Duodenal mucosa (tissue), 2 donors: Measurements from ENCODE around the gene CRX.

Experiments
- H3K27ac ChIP-seq: one replicate; pipeline ENCODE4 v1.7.0; 2013; ENCODE audit warnings: low read depth, low read length
- H3K27me3 ChIP-seq, 2 donors: one replicate each; pipeline ENCODE4 v1.7.0; 2013; ENCODE audit warnings: low read length in 2 of 2, control low read depth in 1 of 2; ENCODE audit not compliant: insufficient read depth in 2 of 2, control insufficient read depth in 1 of 2
- H3K36me3 ChIP-seq, 2 donors: one replicate each; pipeline ENCODE4 v1.7.0; 2013; ENCODE audit warnings: low read length in 2 of 2, control low read depth in 1 of 2; ENCODE audit not compliant: insufficient read depth in 2 of 2, control insufficient read depth in 1 of 2
- H3K4me1 ChIP-seq, 2 donors: one replicate each; pipeline ENCODE4 v1.7.0; 2013; ENCODE audit warnings: low read length in 2 of 2, control low read depth in 1 of 2; ENCODE audit not compliant: insufficient read depth in 2 of 2, control insufficient read depth in 1 of 2
- H3K4me3 ChIP-seq, 2 donors: one replicate each; pipeline ENCODE4 v1.7.0; 2013; ENCODE audit warnings: low read length in 2 of 2, low read depth in 1 of 2
- H3K9ac ChIP-seq, 2 donors: one replicate each; pipeline ENCODE4 v1.7.0; 2013; ENCODE audit warnings: low read length in 2 of 2, low read depth in 1 of 2
- H3K9me3 ChIP-seq, 2 donors: one replicate each; pipeline ENCODE4 v1.7.0; 2013; ENCODE audit warnings: low read length in 2 of 2, control low read depth in 1 of 2; ENCODE audit not compliant: control insufficient read depth in 1 of 2

The CRX gene

DNA sequence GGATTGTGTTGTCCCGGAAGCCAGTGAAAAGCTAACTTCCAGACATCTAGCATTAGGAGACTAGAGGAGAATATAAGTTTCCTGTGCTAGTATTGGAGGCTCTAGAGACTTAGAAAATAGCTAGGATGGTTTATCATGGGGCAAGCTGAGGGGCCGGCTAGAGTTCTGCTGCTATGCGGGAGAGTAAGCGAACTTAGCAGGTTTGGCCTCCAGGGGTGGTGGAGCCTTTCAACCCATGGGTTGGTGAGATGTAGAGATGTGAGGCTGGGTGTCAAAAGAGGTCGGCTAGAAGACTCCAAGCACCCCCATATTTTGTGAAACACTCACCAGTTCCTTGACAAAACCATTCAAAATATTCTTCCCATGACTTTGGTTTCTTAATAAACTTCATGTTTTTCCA lies 60.0 kb downstream of the CRX start:
- Histone ChIP-seq H3K27ac (no peak overlapping the region), H3K4me1 (peaks cover 0 to 6% of the 10 kb centered on the region in 2 donors), H3K4me3 (no peak overlapping the region), H3K9me3 (no peaks in the 10 kb centered on the region), H3K36me3 (peaks cover 0 to 4% of the 10 kb centered on the region in 2 donors), H3K27me3 (no peaks in the 10 kb centered on the region), H3K9ac (no peak overlapping the region)

DNA sequence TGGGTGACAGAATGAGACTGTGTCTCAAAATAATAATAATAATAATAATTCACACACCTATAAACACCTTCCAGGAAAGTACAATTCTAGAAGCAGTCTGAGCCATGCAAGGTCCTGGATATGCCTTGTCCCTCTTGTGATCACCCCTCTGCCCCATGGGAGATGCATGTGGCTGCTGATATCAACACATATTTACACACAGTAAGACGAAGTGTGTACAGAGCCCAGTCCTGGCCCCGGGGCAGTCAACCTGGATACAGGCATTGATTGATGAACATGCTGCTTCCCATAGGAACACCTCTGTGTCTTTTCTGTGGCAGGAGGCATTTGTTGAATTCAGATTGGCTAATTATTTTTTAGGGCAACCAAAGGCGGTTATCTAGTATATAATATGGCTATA lies 61.2 kb downstream of the CRX start:
- Histone ChIP-seq H3K27me3 (no peaks in the 10 kb centered on the region), H3K4me1 (peaks cover 0 to 6% of the 10 kb centered on the region in 2 donors), H3K4me3 (no peak overlapping the region), H3K9ac (no peak overlapping the region), H3K9me3 (no peaks in the 10 kb centered on the region), H3K27ac (no peak overlapping the region), H3K36me3 (peaks cover 0 to 4% of the 10 kb centered on the region in 2 donors)

GRCh38 chr19:47885067-47885463 lies 63.3 kb downstream of the CRX start:
- H3K27ac ChIP-seq = no peak overlapping the region
- H3K4me3 ChIP-seq = peak overlapping the region; percentile 36 to 48
- no peaks in the 10 kb centered on the region for H3K27me3 ChIP-seq

DNA sequence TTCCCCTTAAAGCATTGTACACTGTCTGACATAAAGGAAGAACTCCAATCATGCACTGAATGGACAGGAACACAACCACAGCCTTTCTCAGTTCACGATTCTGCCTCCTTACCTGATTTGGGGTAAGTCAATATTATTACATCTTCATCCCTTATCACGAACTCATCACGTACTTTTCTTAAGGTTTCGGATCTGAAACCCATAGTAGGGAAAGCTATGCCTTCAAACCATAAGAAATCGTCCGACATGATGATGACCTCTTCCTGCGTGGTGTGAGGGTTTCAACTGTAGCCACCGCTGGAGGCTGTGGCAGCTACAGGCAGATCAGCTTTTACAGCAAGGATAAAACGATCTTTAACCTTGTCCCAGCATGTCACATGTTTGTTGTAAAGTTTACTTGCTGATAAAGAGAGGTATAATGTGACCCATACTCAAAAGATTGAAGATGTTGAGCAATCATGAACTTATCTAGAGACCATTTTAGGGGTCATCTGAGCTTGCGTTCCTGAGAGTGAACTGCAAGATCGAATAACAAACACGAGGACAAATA lies 64.3 kb downstream of the CRX start, which contains the start of gene SULT2A1:
TSS of gene SULT2A1 (minus strand) at position 306 of the 550 bp plus-strand sequence. CDS start at position 248, 58 bp downstream.
- Histone ChIP-seq H3K27ac (no peak within 1 kb of the TSS), H3K36me3 (peaks cover 0 to 4% of the 10 kb centered on the region in 2 donors)

More at GRCh38 chr19:47885067-47885463, 63.3 kb downstream of the CRX start:
- H3K4me1 ChIP-seq = peaks cover 0 to 6% of the 10 kb centered on the region in 2 donors
- H3K36me3 ChIP-seq = peaks cover 0 to 4% of the 10 kb centered on the region in 2 donors
- no peaks in the 10 kb centered on the region for H3K9me3 ChIP-seq
- H3K9ac ChIP-seq = peak overlapping the region in 1 of 2 donors; percentile 40

DNA sequence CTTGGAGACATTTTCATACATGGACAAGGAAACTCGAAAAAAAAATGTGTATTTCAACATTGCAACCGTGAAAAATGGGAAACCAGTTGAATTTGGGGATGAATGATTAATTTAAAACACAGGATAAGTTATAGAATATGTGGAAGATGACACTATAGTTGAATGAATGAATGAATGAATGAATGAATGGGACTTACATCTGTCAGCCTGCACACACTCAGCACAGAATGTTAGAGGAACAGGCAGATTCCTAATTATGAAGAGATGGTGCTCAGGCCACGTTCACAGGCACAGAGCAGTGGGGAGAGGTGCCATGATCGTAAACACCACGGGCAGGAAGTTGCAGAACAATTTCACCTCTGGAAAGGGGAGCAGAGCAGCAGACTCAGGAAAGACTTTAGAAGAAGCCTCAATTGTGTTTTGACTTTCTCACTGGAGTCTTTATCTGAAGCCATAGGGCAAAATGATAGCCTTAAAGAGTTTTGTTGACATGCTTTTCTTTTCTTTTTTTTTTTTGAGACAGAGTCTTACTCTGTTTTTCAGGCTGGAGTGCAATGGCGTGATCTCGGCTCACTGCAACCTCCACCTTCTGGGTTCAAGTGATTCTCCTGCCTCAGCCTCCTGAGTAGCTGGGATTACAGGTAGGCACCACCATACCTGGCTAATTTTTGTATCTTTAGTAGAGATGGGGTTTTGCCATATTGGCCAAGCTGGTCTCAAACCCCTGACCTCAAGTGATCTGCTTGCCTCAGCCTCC lies 69.3 kb downstream of the CRX start:
- H3K27ac ChIP-seq = peak overlapping the region; percentile 13

More for the DNA sequence above, 64.3 kb downstream of the CRX start, which contains the start of gene SULT2A1:
- Histone ChIP-seq H3K9ac (peak within 1 kb of the TSS; percentile 40 to 41), H3K27me3 (no peaks in the 10 kb centered on the region), H3K4me1 (peaks cover 0 to 6% of the 10 kb centered on the region in 2 donors), H3K4me3 (peak within 1 kb of the TSS; percentile 36 to 48), H3K9me3 (no peaks in the 10 kb centered on the region)

GRCh38 chr19:47891622-47891922 lies 69.8 kb downstream of the CRX start:
- Histone ChIP-seq H3K4me3 (no peak overlapping the region), H3K36me3 (no peaks in the 10 kb centered on the region), H3K9ac (no peak overlapping the region), H3K4me1 (peaks cover 3 to 8% of the 10 kb centered on the region in 2 donors), H3K27me3 (no peaks in the 10 kb centered on the region), H3K9me3 (peaks cover 0 to 2% of the 10 kb centered on the region in 2 donors), H3K27ac (peak overlapping the region; percentile 13)

More for the DNA sequence above, 69.3 kb downstream of the CRX start:
- H3K4me3 ChIP-seq = no peak overlapping the region
- H3K27me3 ChIP-seq = no peaks in the 10 kb centered on the region
- peaks cover 0 to 10% of the 10 kb centered on the region in 2 donors for H3K4me1 ChIP-seq
- no peak overlapping the region for H3K9ac ChIP-seq
- H3K9me3 ChIP-seq = peaks cover 0 to 2% of the 10 kb centered on the region in 2 donors
- H3K36me3 ChIP-seq = no peaks in the 10 kb centered on the region

GRCh38 chr19:47891923-47892666 lies 70.4 kb downstream of the CRX start:
- Histone ChIP-seq H3K27ac (no peak overlapping the region), H3K4me1 (peaks cover 6 to 8% of the 10 kb centered on the region in 2 donors), H3K4me3 (no peak overlapping the region), H3K9me3 (peaks cover 0 to 2% of the 10 kb centered on the region in 2 donors), H3K27me3 (no peaks in the 10 kb centered on the region), H3K9ac (no peak overlapping the region), H3K36me3 (no peaks in the 10 kb centered on the region)
